Keratinocyte (primary cell): Measurements from ENCODE around the gene TRIB2.

Experiments
- CTCF ChIP-seq, 3 experiments: IDR thresholded peaks in 1 of 3; conservative IDR thresholded peaks in 1 of 3; optimal IDR thresholded peaks in 1 of 3; 2 replicates in 2 of 3; 3 replicates in 1 of 3; pipeline versions ENCODE3 to v1.5.1; 2011; ENCODE audit warnings: low read length in 3 of 3, mild to moderate bottlenecking in 3 of 3, moderate library complexity in 2 of 3, control low read depth in 1 of 3, inconsistent platforms in 1 of 3; ENCODE audit not compliant: insufficient read depth in 2 of 3; ENCODE audit errors: extremely low read depth in 1 of 3
- EZH2 ChIP-seq: IDR thresholded peaks from one replicate; pipeline ENCODE4 v1.6.1; 2012; ENCODE audit warnings: inconsistent platforms, mild to moderate bottlenecking, low read length, moderate library complexity

GRCh38 chr2:12708508-12709206 is 8.1 kb upstream of the TRIB2 start:
- TF ChIP-seq CTCF (optimal IDR thresholded peaks at IDR 0.05 in 1 of 3, IDR thresholded peaks at IDR 0.05 in 1 of 3, conservative IDR thresholded peaks at IDR 0.05 in 1 of 3; ENCODE audit: extremely low read depth in 1 of 3, insufficient read depth in 2 of 3, low read length in 3 of 3) = no peak
- no peak for TF ChIP-seq EZH2
